GM19099 (cell line): ENCODE measurements around the gene KLHL6.

Source experiments
- POLR2A ChIP-seq: IDR thresholded peaks from 3 replicates; pipeline ENCODE4 v1.6.1; 2011; ENCODE audit warnings: low read depth; ENCODE audit not compliant: insufficient read length; ENCODE audit errors: extremely low read depth

The KLHL6 gene

DNA sequence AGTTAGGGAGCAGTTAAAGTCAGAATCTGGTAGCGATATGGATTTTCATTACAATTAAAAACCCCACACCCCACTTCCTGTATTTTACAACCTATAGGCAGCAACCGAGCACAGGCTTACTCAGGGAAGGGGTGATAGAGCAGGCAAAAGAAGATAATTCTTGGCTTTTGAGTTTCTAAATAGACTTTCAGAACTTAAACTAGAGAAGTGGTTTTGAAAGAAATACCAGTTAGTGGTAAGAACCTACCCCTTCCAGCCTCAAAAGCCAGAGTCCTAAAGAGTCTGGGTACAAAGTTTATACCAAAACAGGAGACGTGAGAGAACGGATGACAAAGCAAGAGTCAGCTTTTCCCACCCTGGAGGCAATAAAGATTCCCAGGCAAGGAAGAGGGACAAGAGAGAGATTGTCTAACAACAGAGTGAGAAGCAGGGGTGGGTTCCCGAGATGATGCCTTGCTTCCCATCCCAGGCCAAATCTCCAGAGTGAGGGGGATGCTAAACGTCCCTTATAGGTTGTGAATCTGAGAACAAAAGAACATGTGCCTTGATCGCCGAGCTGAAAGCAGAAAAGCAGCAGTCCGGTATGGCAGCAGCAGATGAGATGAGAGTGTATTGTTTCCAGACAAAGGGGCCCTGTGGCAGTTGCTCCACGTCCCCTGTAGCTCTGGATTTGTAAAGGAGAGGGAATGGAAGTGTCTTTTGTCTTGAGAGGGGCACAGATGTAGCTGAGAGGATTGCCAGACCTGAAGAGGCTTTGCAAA, 36.8 kb downstream of the KLHL6 start:
- TF ChIP-seq POLR2A: no peak

DNA sequence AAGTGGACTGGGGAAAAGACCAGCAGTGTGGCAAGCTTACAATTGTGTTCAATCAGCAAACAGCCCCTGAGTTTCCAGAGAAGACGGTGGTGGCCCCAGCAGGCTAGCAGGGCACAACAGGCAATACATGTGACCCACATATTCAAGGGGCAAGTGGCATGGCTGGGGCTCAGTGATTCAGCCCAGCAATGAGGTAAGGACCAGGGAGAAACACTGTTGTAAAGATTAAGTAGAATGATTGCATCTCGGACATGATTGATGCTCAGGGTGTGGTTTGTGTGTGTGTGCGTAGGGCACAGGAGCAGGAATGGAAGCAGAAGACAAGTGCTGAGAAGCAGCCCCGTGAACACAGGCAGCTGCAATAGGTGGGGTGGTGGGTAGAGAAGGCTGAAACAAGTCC, 37.9 kb downstream of the KLHL6 start:
- TF ChIP-seq POLR2A: no peak

DNA sequence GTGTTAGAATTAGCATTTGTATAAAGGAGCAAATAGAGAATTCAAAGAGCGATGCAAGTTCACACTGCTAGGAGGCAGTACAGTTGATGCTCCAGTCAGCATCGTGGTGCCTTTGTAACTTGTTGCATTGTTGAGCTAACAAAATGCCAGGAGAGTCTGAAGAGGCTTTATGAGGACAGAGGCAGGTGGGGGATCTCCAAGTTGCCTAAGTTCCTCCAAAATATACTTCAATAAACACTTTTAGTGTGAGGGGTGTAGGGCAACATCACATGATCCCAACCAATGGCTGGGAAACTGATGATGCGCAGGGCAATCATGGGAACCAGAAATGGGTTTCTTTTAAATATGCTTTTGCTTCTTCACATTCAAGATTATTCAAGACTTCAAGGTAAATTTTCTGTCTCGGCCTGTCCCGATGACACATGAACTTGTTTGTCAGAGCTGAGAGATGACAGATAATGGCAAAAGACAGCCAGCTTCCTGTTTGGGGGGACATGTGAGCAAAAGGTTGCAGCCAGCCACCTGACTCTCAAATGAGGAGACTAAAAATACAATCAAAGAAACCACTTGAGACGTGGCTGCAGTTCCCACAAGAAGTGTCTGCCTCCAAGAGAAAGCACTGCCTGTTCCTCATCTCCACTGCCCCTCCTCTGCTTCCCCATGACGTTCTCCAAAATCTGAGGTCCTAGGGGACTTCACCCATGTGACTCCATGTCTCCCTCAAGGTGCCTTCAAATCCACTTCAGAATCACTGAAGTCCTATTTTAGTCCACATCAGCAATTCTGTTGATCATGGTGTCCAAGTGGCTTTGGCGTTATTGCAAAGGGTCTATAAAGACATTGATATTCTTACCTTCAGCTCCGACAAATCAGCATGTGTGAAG, 39.3 kb downstream of the KLHL6 start:
- TF ChIP-seq POLR2A: no peak

DNA sequence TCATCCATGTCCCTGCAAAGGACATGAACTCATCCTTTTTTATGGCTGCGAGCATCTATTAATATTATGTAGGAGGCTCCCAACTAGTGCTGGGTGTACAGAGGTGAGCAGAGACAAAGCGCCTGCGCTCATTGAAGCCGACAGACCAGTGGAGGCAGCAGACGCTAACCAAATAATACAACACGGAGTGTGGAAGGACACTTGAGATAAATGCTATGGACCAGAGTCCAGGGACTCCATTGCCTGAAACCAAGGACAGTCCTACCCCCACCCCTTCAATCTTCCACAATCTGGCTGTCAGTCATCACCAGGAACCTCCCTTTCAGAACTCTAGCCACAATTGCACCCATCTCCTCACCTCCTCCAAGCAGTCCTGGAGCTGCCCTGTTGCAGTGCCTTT, 41.5 kb downstream of the KLHL6 start:
- TF ChIP-seq POLR2A: no peak

DNA sequence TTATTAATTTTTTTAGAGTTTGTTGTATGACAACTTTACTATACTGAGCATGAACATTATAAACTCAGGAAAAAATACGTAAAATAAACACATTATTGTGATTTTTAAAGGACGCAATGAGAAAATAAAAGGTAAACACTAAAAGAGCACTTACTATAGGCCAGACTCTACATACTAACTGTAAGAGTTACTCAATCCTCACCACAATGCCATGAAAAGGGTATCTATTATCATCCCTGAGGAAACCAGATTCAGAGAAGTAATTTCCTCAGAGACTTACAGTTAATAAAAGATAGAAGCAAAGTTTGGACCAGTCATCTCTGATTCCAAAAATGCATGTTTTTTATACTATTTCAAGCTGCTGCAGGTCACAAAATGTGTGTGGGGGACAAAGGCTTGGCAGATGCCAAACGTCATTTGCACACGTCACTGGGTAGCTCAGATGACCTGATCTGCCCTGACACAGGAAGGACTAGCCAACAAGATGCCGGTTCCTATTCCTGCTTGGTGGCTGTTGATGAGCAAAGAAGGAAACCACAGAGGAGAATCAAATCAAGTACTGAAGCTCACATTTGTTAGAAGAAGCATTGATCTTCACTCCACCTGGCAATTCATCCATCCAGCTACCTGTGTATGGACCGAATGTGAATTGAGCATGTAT, 42.3 kb downstream of the KLHL6 start:
- no peak for TF ChIP-seq POLR2A

DNA sequence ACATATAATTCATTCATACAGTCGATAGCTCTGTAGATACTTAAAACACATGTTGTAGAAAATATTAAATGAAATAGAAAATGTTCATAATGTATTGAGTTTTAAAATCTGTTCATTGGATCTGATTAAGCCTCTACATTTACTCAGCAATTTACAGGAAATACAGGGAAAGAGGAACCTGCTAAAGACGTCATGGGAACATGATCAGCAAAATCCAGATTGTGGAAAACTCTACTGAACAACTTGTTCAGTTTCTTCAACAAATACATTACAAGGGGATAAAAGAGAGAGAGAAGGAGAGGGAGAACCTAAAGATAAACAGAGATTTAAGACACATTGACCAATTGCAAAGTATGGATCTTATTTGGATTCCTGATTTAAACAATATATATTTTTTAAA, 46.7 kb downstream of the KLHL6 start:
- no peak for TF ChIP-seq POLR2A

DNA sequence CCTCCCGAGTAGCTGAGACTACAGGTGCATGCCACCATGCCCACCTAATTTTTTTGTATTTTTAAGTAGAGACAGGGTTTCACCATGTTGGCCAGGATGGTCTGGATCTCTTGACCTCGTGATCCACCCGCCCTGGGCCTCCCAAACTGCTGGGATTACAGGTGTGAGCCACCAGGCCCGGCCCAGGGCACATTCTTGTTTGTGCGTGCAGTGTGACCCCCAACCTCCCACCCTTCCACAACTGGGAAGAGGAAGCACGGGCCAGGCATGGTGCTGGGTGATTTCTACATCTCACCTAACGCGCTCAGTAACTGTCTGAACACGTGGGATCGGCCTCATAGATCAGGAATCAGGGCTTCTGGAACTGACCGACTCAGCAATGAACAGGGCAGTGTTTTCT, 48.0 kb downstream of the KLHL6 start:
- no peak for TF ChIP-seq POLR2A

DNA sequence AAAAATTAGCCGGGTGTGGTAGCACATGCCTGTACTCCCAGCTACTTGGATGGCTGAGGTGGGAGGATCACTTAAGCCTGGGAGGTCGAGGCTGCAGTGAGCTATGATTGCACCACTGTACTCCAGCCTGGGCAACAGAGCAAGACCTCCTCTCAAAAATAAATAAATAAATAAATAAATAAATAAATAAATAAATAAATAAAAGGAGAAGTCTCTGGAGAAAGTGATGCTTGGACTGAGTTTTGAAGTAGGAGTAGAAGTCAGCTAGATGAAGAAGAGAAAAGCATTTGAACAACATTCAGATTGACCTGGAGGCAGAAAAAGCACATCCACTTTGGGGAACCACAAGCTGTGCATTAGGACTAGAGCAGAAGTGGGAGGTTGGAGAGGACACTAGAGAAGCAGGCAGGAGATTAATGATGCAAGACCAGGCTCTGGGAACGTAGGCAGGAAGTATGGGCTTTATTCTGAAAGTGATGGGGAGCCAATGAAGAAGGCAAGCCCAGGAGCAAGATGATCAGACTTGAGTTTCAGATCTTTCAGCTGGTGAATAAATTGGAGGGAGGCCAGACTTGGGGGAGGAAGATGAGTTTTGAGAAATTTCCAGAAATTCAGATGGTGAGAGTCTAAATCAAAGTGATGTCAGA, 48.7 kb downstream of the KLHL6 start:
- no peak for TF ChIP-seq POLR2A

DNA sequence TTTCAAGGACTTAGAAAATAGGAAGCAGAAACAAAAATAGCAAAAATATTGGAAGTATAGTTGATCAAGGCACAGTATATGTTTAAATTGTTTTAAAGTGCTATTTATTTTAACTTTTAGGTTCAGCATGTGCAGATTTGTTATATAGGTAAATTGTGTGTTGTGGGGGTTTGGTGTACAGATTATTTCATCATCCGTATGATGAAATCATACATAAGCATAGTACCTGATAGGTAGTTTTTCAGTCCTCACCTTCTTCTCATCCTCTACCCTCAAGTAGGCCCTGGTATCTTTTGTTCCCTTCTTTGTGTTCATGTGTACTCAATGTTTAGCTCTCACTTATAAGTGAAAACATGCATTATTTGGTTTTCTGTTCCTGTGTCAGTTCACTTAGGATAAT, 50.9 kb downstream of the KLHL6 start:
- no peak for TF ChIP-seq POLR2A

DNA sequence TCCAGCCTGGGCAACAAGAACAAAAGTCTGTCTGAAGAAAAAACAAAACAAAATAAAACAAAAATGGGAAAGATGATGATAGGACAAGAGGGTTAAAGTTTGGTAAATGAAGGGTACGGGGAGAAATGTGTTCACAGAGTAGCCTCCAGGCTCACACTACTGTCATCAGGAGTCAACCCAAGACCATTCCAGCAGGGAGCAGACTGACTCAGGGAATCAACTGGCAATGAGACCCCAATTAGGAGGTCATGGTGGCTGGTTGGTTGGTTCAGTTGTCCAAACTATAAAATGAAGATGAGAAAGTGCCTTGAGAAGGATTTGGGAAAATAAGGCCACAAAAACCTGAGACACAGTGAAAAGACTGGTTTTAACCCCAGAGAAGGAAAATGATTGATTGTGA, 51.8 kb downstream of the KLHL6 start:
- TF ChIP-seq POLR2A: no peak

DNA sequence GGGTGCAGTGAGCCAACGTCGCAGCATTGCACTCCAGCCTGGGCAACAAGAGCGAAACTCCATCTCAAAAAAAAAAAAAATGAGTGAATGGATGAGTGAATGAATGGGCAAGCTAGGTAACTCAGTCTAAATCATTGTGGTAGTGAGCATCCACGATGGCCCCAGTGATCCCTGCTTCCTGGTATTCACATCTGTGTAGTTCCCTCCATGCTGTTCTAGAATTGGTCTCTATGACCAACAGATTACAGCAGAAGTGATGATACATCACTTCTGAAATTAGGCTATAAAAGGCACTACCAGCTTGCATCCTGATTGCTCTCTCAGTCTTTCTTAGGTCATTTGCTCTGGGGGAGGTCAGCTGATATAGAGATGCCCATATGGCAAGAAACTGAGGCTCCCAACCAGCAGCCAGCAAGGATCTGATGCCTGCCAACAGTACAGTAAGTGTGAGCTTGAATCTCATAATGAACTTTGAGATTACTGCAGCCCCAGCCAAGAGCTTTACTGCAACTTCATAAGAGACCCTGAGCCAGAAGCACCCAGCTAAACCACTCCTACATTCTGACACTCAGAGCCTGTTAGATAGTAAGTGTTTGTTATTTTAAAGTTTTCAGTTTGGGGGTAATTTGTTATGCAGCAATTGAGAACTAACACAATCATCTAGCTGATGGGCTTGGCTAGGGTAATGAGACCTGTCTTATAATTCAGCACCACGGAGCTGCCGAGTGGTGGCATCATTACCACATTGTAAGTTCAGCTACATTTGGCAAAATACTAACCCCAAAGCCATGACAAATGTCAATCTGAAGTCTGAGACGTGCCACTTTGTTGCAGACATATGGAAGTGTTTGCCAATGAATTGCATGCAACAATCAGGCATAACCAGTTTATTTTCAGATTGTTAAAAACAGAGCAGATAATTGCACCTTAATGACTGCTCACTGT, 53.0 kb downstream of the KLHL6 start:
- no peak for TF ChIP-seq POLR2A

DNA sequence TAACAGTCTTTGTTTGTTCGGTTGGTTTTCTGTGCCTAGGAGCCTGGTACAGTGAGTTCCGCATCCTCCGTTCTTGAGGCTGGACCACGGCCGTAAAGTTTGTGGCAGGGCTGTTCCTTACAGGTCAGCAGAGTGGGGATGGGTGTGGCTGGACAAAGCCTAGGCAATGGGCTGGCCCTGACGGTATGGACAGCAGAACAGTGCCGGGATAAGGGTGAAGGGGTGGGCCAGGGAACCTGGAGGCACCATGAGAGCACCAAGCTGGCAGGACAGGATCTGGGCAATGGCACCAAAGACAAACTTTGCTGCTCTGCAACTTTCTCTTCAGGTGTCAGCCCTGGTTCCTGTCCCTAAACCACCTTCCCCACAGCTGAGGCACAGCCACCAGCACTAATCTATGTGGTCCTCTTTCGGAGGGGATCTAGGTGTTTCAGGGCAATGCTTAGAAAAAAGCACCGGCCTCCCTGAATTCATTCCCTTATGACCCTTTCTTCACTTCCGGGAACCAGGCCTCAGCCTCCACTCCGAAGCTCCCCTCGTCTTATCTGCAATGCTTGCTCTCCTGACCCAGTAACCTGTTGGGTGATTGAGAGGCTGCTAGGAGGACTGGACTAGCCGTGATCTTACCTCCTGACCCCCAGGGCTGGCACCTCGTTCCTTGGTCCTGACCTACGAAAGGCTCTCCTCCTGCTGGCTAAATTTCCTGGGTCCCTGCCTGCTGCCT, 54.4 kb downstream of the KLHL6 start:
- no peak for TF ChIP-seq POLR2A

DNA sequence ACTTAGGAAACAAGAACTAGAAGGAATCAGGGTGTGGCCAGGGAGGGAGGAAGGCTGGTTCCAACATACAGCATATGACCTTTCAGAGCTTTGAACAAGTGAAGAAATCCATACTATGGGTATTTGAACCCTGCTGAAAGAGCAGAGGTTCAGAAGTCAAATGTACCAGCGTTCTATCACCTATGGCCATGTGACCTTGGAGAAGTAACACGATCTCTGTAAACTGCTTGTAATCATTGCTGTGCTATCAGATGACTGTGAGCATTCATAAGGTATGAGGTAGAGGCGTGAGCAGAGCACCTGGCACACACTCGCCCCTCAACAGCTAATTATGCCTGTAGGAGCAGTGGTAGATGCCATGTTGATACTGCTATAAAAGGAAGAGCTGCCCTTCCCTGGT, 55.2 kb downstream of the KLHL6 start:
- TF ChIP-seq POLR2A: no peak
